Astrocyte (in vitro differentiated cells and primary cell): ENCODE results near the gene HYAL1. TPM values are rescaled to one million over a fixed set of nuclear protein-coding genes. Genes with fewer than 3 reads are reported as not detected.

Source experiments
- DNase-seq: peaks from one replicate; pipeline ENCODE4 v3.0.0-alpha.2; 2010; ENCODE audit warnings: low read depth
- FAIRE-seq: peaks from 2 replicates; lab custom pipeline; 2011; peaks lifted over from hg19 to GRCh38; lab: Jason Lieb, UNC
- H2AFZ ChIP-seq: 2 replicates; pipeline ENCODE4 v1.6.0; 2012; ENCODE audit warnings: low read depth, low read length, inconsistent platforms
- H3K27ac ChIP-seq: 2 replicates; pipeline ENCODE4 v1.5.1; 2011; ENCODE audit warnings: low read depth, low read length, inconsistent platforms
- H3K27me3 ChIP-seq: 2 replicates; pipeline ENCODE4 v1.6.0; 2011; ENCODE audit warnings: low read length, inconsistent platforms; ENCODE audit not compliant: insufficient read depth
- H3K36me3 ChIP-seq: 2 replicates; pipeline ENCODE4 v1.5.1; 2011; ENCODE audit warnings: low read length, inconsistent platforms; ENCODE audit not compliant: insufficient read depth
- H3K4me1 ChIP-seq: 2 replicates; pipeline ENCODE4 v1.5.1; 2011; ENCODE audit warnings: low read length, inconsistent platforms; ENCODE audit not compliant: insufficient read depth
- H3K4me2 ChIP-seq: 2 replicates; pipeline ENCODE4 v1.6.0; 2012; ENCODE audit warnings: low read length, inconsistent platforms
- H3K4me3 ChIP-seq: 2 replicates; pipeline ENCODE4 v1.5.1; 2011; ENCODE audit warnings: low read depth, mild to moderate bottlenecking, low read length, inconsistent platforms; ENCODE audit not compliant: insufficient read depth
- H3K79me2 ChIP-seq: 2 replicates; pipeline ENCODE4 v1.6.0; 2012; ENCODE audit warnings: mild to moderate bottlenecking, low read length, inconsistent platforms; ENCODE audit not compliant: insufficient read depth
- H3K9ac ChIP-seq: 2 replicates; pipeline ENCODE4 v1.6.0; 2012; ENCODE audit warnings: mild to moderate bottlenecking, low read length, inconsistent platforms
- H3K9me3 ChIP-seq: 2 replicates; pipeline ENCODE4 v1.5.1; 2012; ENCODE audit warnings: low read depth, mild to moderate bottlenecking, low read length, inconsistent platforms; ENCODE audit not compliant: insufficient read depth
- H4K20me1 ChIP-seq: 2 replicates; pipeline ENCODE4 v1.6.0; 2012; ENCODE audit warnings: low read length, inconsistent platforms; ENCODE audit not compliant: insufficient read depth
- H3K27ac Mint-ChIP-seq: one replicate; pipeline ENCODE4 v1.8.0; 2021; ENCODE audit warnings: mild to moderate bottlenecking, mixed read lengths; ENCODE audit not compliant: unreplicated experiment
- H3K27me3 Mint-ChIP-seq: one replicate; pipeline ENCODE4 v1.8.0; 2021; ENCODE audit warnings: low read depth, mixed read lengths; ENCODE audit not compliant: unreplicated experiment
- H3K36me3 Mint-ChIP-seq: one replicate; pipeline ENCODE4 v1.8.0; 2021; ENCODE audit warnings: low read depth, mixed read lengths; ENCODE audit not compliant: unreplicated experiment
- H3K4me1 Mint-ChIP-seq: one replicate; pipeline ENCODE4 v1.8.0; 2021; ENCODE audit warnings: low read depth, mixed read lengths; ENCODE audit not compliant: unreplicated experiment
- H3K4me3 Mint-ChIP-seq: one replicate; pipeline ENCODE4 v1.8.0; 2021; ENCODE audit warnings: mild to moderate bottlenecking, moderate library complexity, mixed read lengths; ENCODE audit not compliant: unreplicated experiment
- H3K9me3 Mint-ChIP-seq: one replicate; pipeline ENCODE4 v1.8.0; 2021; ENCODE audit warnings: mild to moderate bottlenecking, mixed read lengths; ENCODE audit not compliant: unreplicated experiment
- EZH2 ChIP-seq: IDR thresholded peaks from 2 replicates; pipeline ENCODE4 v1.6.1; 2012; ENCODE audit warnings: mild to moderate bottlenecking, low read length, inconsistent platforms; ENCODE audit not compliant: insufficient read depth
- total RNA-seq: library from RNA; stranded (reverse); gene quantifications from 2 replicates; pipeline ENCODE4 v1.2.1, GENCODE V29; 2021
- TF ChIP-seq, protein P1 (sequence below): IDR thresholded peaks from 2 replicates; pipeline ENCODE4 v1.5.1; 2011; ENCODE audit warnings: low read depth, mild to moderate bottlenecking, inconsistent platforms, low read length, moderate library complexity; ENCODE audit not compliant: insufficient read depth

The HYAL1 gene
- total RNA-seq, 1 donor from 2014 or later: 0.27 TPM

DNA sequence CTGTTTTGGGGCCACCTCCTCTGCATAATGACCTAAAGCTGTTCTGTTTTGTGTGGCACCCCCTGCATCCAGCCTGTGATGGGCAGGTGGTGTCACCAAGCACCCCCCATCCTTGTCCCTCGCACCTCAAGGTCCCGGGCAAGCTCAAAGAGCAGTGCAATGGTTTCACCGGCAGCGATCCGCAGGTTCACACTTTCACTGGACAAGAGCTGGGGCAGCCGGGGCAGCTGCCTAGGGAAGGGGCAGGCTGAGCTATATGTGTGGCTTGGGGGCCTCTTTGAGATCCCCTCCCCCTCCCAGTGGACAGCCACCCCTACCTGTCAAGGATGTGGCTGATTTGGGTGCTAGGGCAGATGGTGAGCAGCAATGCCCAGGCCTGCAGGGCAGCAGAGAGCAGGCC lies 14.2 kb downstream of the HYAL1 start:
- Mint-ChIP-seq H3K36me3 (no peaks in the 10 kb centered on the region), H3K9me3 (no peaks in the 10 kb centered on the region), H3K27ac (no peak overlapping the region), H3K27me3 (no peaks in the 10 kb centered on the region), H3K4me3 (no peak overlapping the region), H3K4me1 (peaks cover 7% of the 10 kb centered on the region)
- Histone ChIP-seq H3K27ac (no peak overlapping the region), H3K9me3 (no peaks in the 10 kb centered on the region), H3K4me3 (no peak overlapping the region), H3K79me2 (peaks cover 32% of the 10 kb centered on the region), H3K4me1 (peaks cover 14% of the 10 kb centered on the region), H2AFZ (no peak overlapping the region), H3K4me2 (no peak overlapping the region), H3K9ac (no peak overlapping the region), H4K20me1 (peaks cover 7% of the 10 kb centered on the region), H3K36me3 (peaks cover 14% of the 10 kb centered on the region), H3K27me3 (no peaks in the 10 kb centered on the region)
- no peak for FAIRE-seq
- no peak for TF ChIP-seq EZH2
- TF ChIP-seq, protein P1, sequence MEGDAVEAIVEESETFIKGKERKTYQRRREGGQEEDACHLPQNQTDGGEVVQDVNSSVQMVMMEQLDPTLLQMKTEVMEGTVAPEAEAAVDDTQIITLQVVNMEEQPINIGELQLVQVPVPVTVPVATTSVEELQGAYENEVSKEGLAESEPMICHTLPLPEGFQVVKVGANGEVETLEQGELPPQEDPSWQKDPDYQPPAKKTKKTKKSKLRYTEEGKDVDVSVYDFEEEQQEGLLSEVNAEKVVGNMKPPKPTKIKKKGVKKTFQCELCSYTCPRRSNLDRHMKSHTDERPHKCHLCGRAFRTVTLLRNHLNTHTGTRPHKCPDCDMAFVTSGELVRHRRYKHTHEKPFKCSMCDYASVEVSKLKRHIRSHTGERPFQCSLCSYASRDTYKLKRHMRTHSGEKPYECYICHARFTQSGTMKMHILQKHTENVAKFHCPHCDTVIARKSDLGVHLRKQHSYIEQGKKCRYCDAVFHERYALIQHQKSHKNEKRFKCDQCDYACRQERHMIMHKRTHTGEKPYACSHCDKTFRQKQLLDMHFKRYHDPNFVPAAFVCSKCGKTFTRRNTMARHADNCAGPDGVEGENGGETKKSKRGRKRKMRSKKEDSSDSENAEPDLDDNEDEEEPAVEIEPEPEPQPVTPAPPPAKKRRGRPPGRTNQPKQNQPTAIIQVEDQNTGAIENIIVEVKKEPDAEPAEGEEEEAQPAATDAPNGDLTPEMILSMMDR: no peak
- no peak for DNase-seq

GRCh38 chr3:50288387-50289007 lies 14.9 kb downstream of the HYAL1 start:
- H3K27me3 Mint-ChIP-seq: no peaks in the 10 kb centered on the region
- TF ChIP-seq, protein P1: no peak
- no peak for TF ChIP-seq EZH2

GRCh38 chr3:50287262-50287661 lies 16.1 kb downstream of the HYAL1 start:
- Histone ChIP-seq H3K9me3 (no peaks in the 10 kb centered on the region), H3K9ac (no peak overlapping the region), H4K20me1 (peaks cover 7% of the 10 kb centered on the region), H3K27ac (no peak overlapping the region), H3K4me1 (peaks cover 9% of the 10 kb centered on the region), H3K4me2 (no peak overlapping the region), H3K36me3 (peaks cover 14% of the 10 kb centered on the region), H3K79me2 (peaks cover 32% of the 10 kb centered on the region), H3K4me3 (no peak overlapping the region), H3K27me3 (no peaks in the 10 kb centered on the region), H2AFZ (no peak overlapping the region)
- no peak for FAIRE-seq
- Mint-ChIP-seq H3K4me1 (peaks cover 3% of the 10 kb centered on the region), H3K27ac (peak overlapping the region; percentile 53), H3K4me3 (no peak overlapping the region), H3K9me3 (no peaks in the 10 kb centered on the region), H3K36me3 (no peaks in the 10 kb centered on the region), H3K27me3 (no peaks in the 10 kb centered on the region)
- no peak for DNase-seq
- TF ChIP-seq, protein P1: no peak
- TF ChIP-seq EZH2: no peak

More at GRCh38 chr3:50288387-50289007, 14.9 kb downstream of the HYAL1 start:
- Histone ChIP-seq H4K20me1 (peaks cover 7% of the 10 kb centered on the region), H3K4me3 (no peak overlapping the region), H3K27me3 (no peaks in the 10 kb centered on the region), H3K79me2 (peaks cover 32% of the 10 kb centered on the region), H3K9me3 (no peaks in the 10 kb centered on the region), H3K4me2 (no peak overlapping the region), H3K27ac (no peak overlapping the region), H3K4me1 (peaks cover 14% of the 10 kb centered on the region), H3K36me3 (peaks cover 14% of the 10 kb centered on the region), H2AFZ (no peak overlapping the region), H3K9ac (no peak overlapping the region)
- DNase-seq (no peak), FAIRE-seq (no peak)
- Mint-ChIP-seq H3K9me3 (no peaks in the 10 kb centered on the region), H3K4me1 (peaks cover 7% of the 10 kb centered on the region), H3K27ac (no peak overlapping the region), H3K36me3 (no peaks in the 10 kb centered on the region), H3K4me3 (no peak overlapping the region)
